SK-N-SH treated with all-trans-retinoic acid at 6 μM for 48 hours (cell line): Measurements from ENCODE around the gene PHYKPL.
"Not testable (repeated sequence)": the region's sequence is repeated elsewhere in the genome, so short reads cannot be mapped to it uniquely, and the experiment has no call there.

Experiments used
- ESRRG ChIP-seq: fragments of 250-450 bp; sonication (Bioruptor Pico); IDR thresholded peaks from 2 replicates; pipeline ENCODE4 v1.6.1; 2021; ENCODE audit warnings: mild to moderate bottlenecking
- GLIS3 ChIP-seq: fragments of 250-450 bp; sonication (Bioruptor Pico); IDR thresholded peaks from 2 replicates; pipeline ENCODE4 v1.5.0; 2020; ENCODE audit warnings: mild to moderate bottlenecking, moderate library complexity
- ISL1 ChIP-seq: fragments of 250-450 bp; sonication (Bioruptor Pico); IDR thresholded peaks from 2 replicates; pipeline ENCODE4 v2.1.2; 2022; ENCODE audit warnings: mild to moderate bottlenecking, moderate library complexity
- OSR1 ChIP-seq: fragments of 250-450 bp; sonication (Bioruptor Pico); IDR thresholded peaks from 2 replicates; pipeline ENCODE4 v1.8.0; 2022; ENCODE audit warnings: moderate library complexity, mild to moderate bottlenecking, inconsistent platforms
- RARB ChIP-seq: fragments of 250-450 bp; sonication (Bioruptor Pico); IDR thresholded peaks from 2 replicates; pipeline ENCODE4 v1.8.0; 2021; ENCODE audit warnings: mild to moderate bottlenecking, moderate library complexity
- SNAI2 ChIP-seq: fragments of 250-450 bp; sonication (Bioruptor Pico); IDR thresholded peaks from 2 replicates; pipeline ENCODE4 v1.5.0; 2020; ENCODE audit warnings: mild to moderate bottlenecking, moderate library complexity
- TSHZ2 ChIP-seq: fragments of 250-450 bp; sonication (Bioruptor Pico); IDR thresholded peaks from 2 replicates; pipeline ENCODE4 v1.5.0; 2020; ENCODE audit warnings: mild to moderate bottlenecking, moderate library complexity
- ZFP30 ChIP-seq: fragments of 450-650 bp; formaldehyde crosslinking; IDR thresholded peaks from 2 replicates; pipeline ENCODE4 v1.5.0; 2022; ENCODE audit warnings: mild to moderate bottlenecking, moderate library complexity

GRCh38 chr5:178253632-178254031 lies 21.0 kb upstream of the PHYKPL start:
- TF ChIP-seq GLIS3 (CRISPR knock-in tag); OSR1 (CRISPR knock-in tag); SNAI2 (CRISPR knock-in tag); ZFP30; ESRRG (CRISPR knock-in tag); TSHZ2 (CRISPR knock-in tag); ISL1; RARB (CRISPR knock-in tag): not testable (repeated sequence)
